Common myeloid progenitor, CD34-positive (primary cell): ENCODE data around the gene MARCHF4.

Experiments
- CTCF ChIA-PET: fragments of 350-600 bp; sonication (Branson Sonifier 250); formaldehyde crosslinking; loops from one replicate; lab custom pipeline; 2021; ENCODE audit warnings: antibody characterized with exemption; lab: Charles Lee
- POLR2A ChIA-PET: fragments of 350-600 bp; sonication (Branson Sonifier 250); formaldehyde crosslinking; loops from one replicate; lab custom pipeline; 2021; ENCODE audit warnings: antibody characterized with exemption; lab: Charles Lee
- DNase-seq, 3 donors: peaks; one replicate each; pipeline versions ENCODE4 v3.0.0 to v3.0.0-alpha.2; 2013
- H3K27ac ChIP-seq, 2 experiments: 1 replicate in 1 of 2; 2 replicates in 1 of 2; pipeline ENCODE4 v1.7.0; 2013; ENCODE audit warnings: inconsistent platforms in 2 of 2, low read length in 2 of 2, mild to moderate bottlenecking in 2 of 2, low read depth in 1 of 2, moderate library complexity in 1 of 2; ENCODE audit not compliant: severe bottlenecking in 2 of 2, insufficient read depth in 1 of 2, poor library complexity in 1 of 2
- H3K27me3 ChIP-seq, 5 experiments: replicated peaks in 2 of 5; 1 replicate in 3 of 5; 2 replicates in 2 of 5; pipeline versions ENCODE4 v1.6.1 to v1.7.0; 2013; ENCODE audit warnings: low read length in 4 of 5, mild to moderate bottlenecking in 2 of 5, moderate library complexity in 2 of 5, inconsistent platforms in 1 of 5; ENCODE audit not compliant: insufficient read depth in 5 of 5, control insufficient read depth in 4 of 5
- H3K36me3 ChIP-seq, 4 experiments: 1 replicate in 2 of 4; 2 replicates in 2 of 4; pipeline versions ENCODE4 v1.6.1 to v1.7.0; 2013; ENCODE audit warnings: low read length in 3 of 4, control low read depth in 1 of 4, mild to moderate bottlenecking in 1 of 4; ENCODE audit not compliant: control insufficient read depth in 4 of 4, insufficient read depth in 4 of 4
- H3K4me1 ChIP-seq, 4 experiments: 1 replicate in 3 of 4; 2 replicates in 1 of 4; pipeline versions ENCODE4 v1.6.1 to v1.7.1; 2013; ENCODE audit warnings: low read length in 3 of 4, mild to moderate bottlenecking in 3 of 4, control low read depth in 1 of 4, inconsistent platforms in 1 of 4, moderate library complexity in 1 of 4; ENCODE audit not compliant: control insufficient read depth in 4 of 4, insufficient read depth in 4 of 4; ENCODE audit errors: control extremely low read depth in 1 of 4
- H3K4me3 ChIP-seq, 7 experiments: 1 replicate in 4 of 7; 2 replicates in 3 of 7; pipeline versions ENCODE4 v1.5.1 to v1.7.0; 2013; ENCODE audit warnings: mild to moderate bottlenecking in 7 of 7, low read length in 6 of 7, moderate library complexity in 6 of 7, inconsistent platforms in 2 of 7, low read depth in 2 of 7, control low read depth in 1 of 7; ENCODE audit not compliant: insufficient read depth in 4 of 7, control insufficient read depth in 1 of 7; ENCODE audit errors: extremely low read depth in 1 of 7
- H3K9me3 ChIP-seq, 5 experiments: 1 replicate in 4 of 5; 2 replicates in 1 of 5; pipeline versions ENCODE4 v1.6.1 to v1.7.1; 2013; ENCODE audit warnings: low read length in 4 of 5, mild to moderate bottlenecking in 2 of 5, inconsistent platforms in 1 of 5, low read depth in 1 of 5, moderate library complexity in 1 of 5; ENCODE audit not compliant: control insufficient read depth in 4 of 5, insufficient read depth in 2 of 5; ENCODE audit errors: control extremely low read depth in 1 of 5
- WGBS: methylation state at CpG from one replicate; pipeline ENCODE4 v1.1.5; 2013; ENCODE audit not compliant: insufficient coverage; 5-methylcytosine and 5-hydroxymethylcytosine counted together

Gene MARCHF4

DNA sequence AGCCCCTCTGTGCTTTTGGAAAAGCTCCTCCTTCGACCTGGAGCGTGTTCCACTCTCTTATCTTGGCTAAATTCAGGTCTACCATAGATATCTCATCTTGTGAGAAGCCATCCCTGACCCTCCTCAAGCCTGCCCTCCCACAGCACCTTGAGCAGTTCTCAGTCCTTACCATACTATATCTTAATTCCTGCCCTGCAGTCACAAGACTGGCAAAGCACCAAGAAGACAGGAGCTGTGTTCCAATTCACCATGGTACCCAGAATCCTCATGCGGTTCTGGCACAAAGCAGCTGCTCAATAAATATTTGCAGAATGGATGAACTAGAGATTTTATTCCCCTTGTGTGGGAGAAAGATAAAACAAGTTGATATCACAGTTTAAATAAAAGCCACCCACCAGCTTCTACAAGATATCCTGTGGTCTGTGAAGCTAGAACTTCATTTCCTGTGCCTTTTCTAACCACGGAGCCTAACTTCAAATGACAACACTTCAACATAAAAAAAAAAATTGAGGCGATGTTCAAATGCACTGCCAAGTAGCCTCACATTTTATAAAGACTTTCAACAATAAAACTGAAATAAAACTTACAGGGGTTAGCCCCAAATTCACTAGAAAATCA, 19.5 kb downstream of the MARCHF4 start:
- ChIA-PET CTCF (interaction anchor here (0.6 to 2.9 kb wide), 9 partner anchors 10 to 209 kb away, joined by 3 to 33 read pairs (median 3); no protein-coding TSS in a partner anchor), POLR2A (no interaction called here)
- peak; percentile 78 to 97 (median 95) for DNase-seq
- Histone ChIP-seq H3K9me3 (no peaks in the 10 kb centered on the region), H3K4me3 (peak overlapping the region in 3 of 7 experiments; percentile 5 to 52 (median 15)), H3K27me3 (no peaks in the 10 kb centered on the region), H3K36me3 (no peaks in the 10 kb centered on the region), H3K4me1 (peaks cover 6 to 64% (median 50%) of the 10 kb centered on the region in 4 experiments), H3K27ac (peak overlapping the region; percentile 29 to 58)
- 50% methylated on average over 4 of the region's 5 CpGs for WGBS

DNA sequence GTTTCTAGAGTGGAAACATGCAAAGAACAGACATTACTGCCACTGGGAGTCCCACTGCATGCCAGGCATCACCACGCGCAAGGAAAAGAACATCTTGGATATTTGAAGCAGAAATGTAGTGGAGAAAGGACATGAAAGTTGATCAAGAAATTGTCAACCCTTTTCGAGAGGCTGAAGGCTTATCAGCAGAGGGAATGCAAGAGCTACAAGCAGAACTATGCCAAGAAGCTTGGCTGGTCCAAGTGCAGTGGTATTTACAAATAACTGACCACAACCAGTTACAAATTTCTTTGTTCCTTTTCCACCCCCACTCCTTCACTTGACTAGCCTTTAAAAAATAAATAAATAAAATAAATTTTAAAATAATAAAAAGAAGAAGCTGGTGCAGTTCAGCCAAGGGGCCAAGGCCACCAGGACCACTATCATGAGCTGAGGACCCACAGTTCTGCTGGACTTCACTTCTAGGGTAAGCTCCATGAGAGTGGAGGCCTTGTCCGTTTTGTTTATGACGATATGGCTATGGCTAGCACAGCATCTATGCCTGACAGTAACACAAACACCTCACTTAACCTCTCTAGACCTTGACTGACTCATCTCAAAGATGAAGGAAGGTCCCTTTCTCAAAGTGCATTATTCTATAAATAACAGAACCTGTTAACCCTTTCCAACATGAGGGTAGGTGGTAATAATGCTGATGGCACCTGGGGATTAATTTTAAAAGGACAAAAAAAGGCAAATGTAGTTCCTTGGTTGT, 20.9 kb downstream of the MARCHF4 start:
- Histone ChIP-seq H3K9me3 (no peaks in the 10 kb centered on the region), H3K27me3 (no peaks in the 10 kb centered on the region), H3K4me1 (peaks cover 7 to 74% (median 61%) of the 10 kb centered on the region in 4 experiments), H3K27ac (no peak overlapping the region), H3K36me3 (no peaks in the 10 kb centered on the region), H3K4me3 (no peak overlapping the region)
- ChIA-PET POLR2A (no interaction called here), CTCF (interaction anchor here (1.7 kb wide), 1 partner anchor 23 kb away, joined by 3 read pairs; no protein-coding TSS in a partner anchor)
- WGBS, result 92% methylated on average over 3 of the region's 5 CpGs
- DNase-seq, result peak in 1 of 3 donors; percentile 44

DNA sequence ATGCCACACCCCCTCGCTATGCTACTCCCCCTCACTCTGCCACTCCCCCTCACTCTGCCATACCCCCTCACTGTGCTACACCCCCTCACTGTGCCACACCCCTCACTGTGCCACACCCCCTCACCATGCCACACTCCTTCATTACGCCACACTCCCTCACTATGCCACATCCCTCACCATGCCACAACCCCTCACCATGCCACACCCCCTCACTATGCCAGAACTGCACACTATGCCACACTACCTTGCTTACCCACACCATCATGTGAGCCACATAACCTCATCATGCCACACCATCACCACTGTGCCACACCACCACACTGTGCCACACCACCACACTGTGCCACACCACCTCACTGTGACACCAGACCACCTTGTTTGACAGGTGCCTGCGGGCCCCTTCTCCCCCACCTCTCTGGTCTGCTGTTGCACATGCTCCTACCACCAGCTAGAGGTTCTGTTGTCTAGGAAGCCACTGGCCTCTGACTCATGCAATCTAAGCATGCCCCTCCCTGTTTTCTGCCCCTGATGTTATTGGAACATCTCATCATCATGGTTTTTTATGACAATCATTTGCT, 22.0 kb downstream of the MARCHF4 start:
- WGBS, result 100% methylated on average over 1 of the region's 3 CpGs
- POLR2A ChIA-PET, result interaction anchor here (0.7 kb wide), 1 partner anchor 22 kb away, joined by 4 read pairs; the partner anchor contains the start of gene MARCHF4
- Histone ChIP-seq H3K4me1 (peaks cover 7 to 80% (median 68%) of the 10 kb centered on the region in 4 experiments), H3K4me3 (no peak overlapping the region), H3K27me3 (no peaks in the 10 kb centered on the region), H3K36me3 (no peaks in the 10 kb centered on the region), H3K27ac (no peak overlapping the region), H3K9me3 (no peaks in the 10 kb centered on the region)
- CTCF ChIA-PET, result no interaction called here
- peak; percentile 36 to 90 (median 84) for DNase-seq

DNA sequence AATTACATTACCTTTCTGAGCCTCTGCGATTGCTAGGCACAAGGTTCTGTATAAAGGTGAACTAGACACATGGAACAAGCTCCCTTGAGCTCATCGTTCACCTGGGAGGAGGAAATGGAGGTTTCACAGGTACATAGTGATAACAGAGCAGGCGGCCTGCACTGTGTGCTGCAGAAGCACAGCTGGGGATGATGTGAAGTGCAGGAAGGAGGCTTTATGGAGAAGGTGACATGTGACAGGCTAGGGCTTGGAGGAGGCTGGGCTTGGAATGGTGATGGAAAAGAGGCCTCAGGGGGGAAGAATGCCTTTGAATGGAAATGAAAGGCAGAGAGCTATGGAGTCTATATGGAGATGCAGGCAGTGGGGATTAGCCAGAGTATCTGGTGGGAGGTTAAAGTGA, 22.9 kb downstream of the MARCHF4 start:
- Histone ChIP-seq H3K27me3 (no peaks in the 10 kb centered on the region), H3K9me3 (no peaks in the 10 kb centered on the region), H3K27ac (no peak overlapping the region), H3K4me1 (peaks cover 7 to 85% (median 72%) of the 10 kb centered on the region in 4 experiments), H3K36me3 (no peaks in the 10 kb centered on the region), H3K4me3 (no peak overlapping the region)
- POLR2A ChIA-PET, result no interaction called here
- 86% methylated on average over 3 of the region's 3 CpGs for WGBS
- CTCF ChIA-PET, result no interaction called here
- DNase-seq, result no peak

DNA sequence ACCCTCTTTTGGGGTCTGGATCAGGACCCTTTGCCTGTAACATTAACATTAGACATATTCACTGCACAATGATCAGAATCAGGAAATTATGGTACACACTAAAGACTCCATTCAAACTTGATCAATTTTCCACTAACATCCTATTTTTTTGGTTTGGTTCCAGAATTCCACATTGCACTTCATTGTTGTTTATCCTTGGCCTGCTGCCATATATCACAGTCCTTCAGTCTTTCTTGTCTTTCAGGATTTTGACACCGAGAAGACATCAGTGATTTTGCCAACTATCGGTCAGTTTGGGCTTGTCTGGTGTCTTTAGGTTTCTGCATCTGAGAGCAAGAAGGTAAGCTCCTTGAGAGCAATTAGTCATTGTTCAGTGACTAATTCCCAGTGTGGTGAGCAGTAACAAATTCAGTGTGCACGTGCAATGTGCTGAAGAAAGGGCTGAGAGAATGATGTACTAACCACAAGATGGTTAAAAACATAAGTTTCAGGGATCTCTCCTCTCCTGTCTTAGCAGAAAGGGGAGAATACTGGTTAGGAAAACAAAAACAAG, 23.5 kb downstream of the MARCHF4 start:
- peak in 2 of 3 donors; percentile 48 to 61 for DNase-seq
- POLR2A ChIA-PET, result no interaction called here
- 96% methylated on average over 3 of the region's 3 CpGs for WGBS
- no peak overlapping the region for H3K27ac ChIP-seq
- no peaks in the 10 kb centered on the region for H3K27me3 ChIP-seq
- no peak overlapping the region for H3K4me3 ChIP-seq
- H3K4me1 ChIP-seq, result peaks cover 4 to 80% (median 67%) of the 10 kb centered on the region in 4 experiments
- CTCF ChIA-PET, result no interaction called here
- H3K36me3 ChIP-seq, result no peaks in the 10 kb centered on the region
- no peaks in the 10 kb centered on the region for H3K9me3 ChIP-seq

DNA sequence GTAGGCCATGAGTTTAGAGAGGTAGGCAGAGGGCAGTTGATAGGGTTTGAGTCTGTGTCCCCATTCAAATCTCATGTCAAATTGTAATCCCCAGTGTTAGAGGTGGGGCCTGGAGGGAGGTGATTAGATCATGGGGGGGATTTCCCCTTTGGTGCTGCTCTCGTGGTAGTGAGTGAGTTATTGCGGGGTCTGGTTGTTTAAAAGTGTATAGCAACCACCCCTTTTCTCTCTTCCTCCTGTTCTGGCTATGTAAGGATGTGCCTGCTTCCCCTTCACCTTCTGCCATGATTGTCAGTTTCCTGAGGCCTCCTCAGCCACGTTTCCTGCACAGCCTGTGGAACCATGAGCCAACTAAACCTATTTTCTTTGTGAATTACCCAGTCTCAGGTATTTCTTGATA, 25.5 kb downstream of the MARCHF4 start:
- peaks cover 1 to 62% (median 48%) of the 10 kb centered on the region in 4 experiments for H3K4me1 ChIP-seq
- peak overlapping the region; percentile 34 to 60 for H3K27ac ChIP-seq
- ChIA-PET POLR2A (no interaction called here), CTCF (no interaction called here)
- DNase-seq, result peak; percentile 58 to 97 (median 95)
- WGBS, result no CpG with 5 or more reads among the region's 3 CpGs
- H3K36me3 ChIP-seq, result no peaks in the 10 kb centered on the region
- H3K27me3 ChIP-seq, result no peaks in the 10 kb centered on the region
- H3K9me3 ChIP-seq, result no peaks in the 10 kb centered on the region
- peak overlapping the region in 1 of 7 experiments; percentile 37 for H3K4me3 ChIP-seq
